IPS-18a (cell line): ENCODE results near the gene FGFBP1.

Experiments
- H3K27ac ChIP-seq: one replicate; pipeline ENCODE4 v1.5.1; 2013; ENCODE audit warnings: low read length
- H3K27me3 ChIP-seq: one replicate; pipeline ENCODE4 v1.6.1; 2013; ENCODE audit warnings: mild to moderate bottlenecking, low read length; ENCODE audit not compliant: control insufficient read depth, insufficient read depth
- H3K36me3 ChIP-seq: one replicate; pipeline ENCODE4 v1.6.1; 2013; ENCODE audit warnings: low read depth, low read length; ENCODE audit not compliant: control insufficient read depth
- H3K4me1 ChIP-seq: one replicate; pipeline ENCODE4 v1.6.1; 2013; ENCODE audit warnings: low read depth, low read length; ENCODE audit not compliant: control insufficient read depth
- H3K4me3 ChIP-seq: one replicate; pipeline ENCODE4 v1.5.1; 2013; ENCODE audit warnings: low read length
- H3K9ac ChIP-seq: one replicate; pipeline ENCODE4 v1.6.1; 2013; ENCODE audit warnings: mild to moderate bottlenecking, low read length, moderate library complexity
- H3K9me3 ChIP-seq: one replicate; pipeline ENCODE4 v1.6.1; 2013; ENCODE audit warnings: low read depth, low read length; ENCODE audit not compliant: control insufficient read depth

Gene FGFBP1

GRCh38 chr4:15963001-15963451 lies 24.5 kb upstream of the FGFBP1 start, which contains the start of gene FGFBP2:
Gene FGFBP2 (minus strand): TSS chr4:15963175. CDS start chr4:15963129, 46 bp downstream.
- Histone ChIP-seq H3K36me3 (no peaks in the 10 kb centered on the region), H3K27me3 (no peaks in the 10 kb centered on the region), H3K9ac (no peak within 1 kb of the TSS), H3K27ac (no peak within 1 kb of the TSS), H3K4me1 (peaks cover 3% of the 10 kb centered on the region), H3K9me3 (no peaks in the 10 kb centered on the region), H3K4me3 (no peak within 1 kb of the TSS)

- Histone ChIP-seq H3K36me3 (no peaks in the 10 kb centered on the region), H3K4me1 (peaks cover 6% of the 10 kb centered on the region), H3K4me3 (no peak overlapping the region), H3K27ac (no peak overlapping the region), H3K27me3 (no peaks in the 10 kb centered on the region), H3K9ac (no peak overlapping the region), H3K9me3 (no peaks in the 10 kb centered on the region)
Observed at GRCh38 chr4:15961781-15962510, 23.4 kb upstream of the FGFBP1 start.

- no peak overlapping the region for H3K9ac ChIP-seq
- no peaks in the 10 kb centered on the region for H3K36me3 ChIP-seq
- H3K9me3 ChIP-seq = no peaks in the 10 kb centered on the region
- no peak overlapping the region for H3K27ac ChIP-seq
- no peak overlapping the region for H3K4me3 ChIP-seq
- H3K4me1 ChIP-seq = peaks cover 6% of the 10 kb centered on the region
- no peaks in the 10 kb centered on the region for H3K27me3 ChIP-seq
Observed at GRCh38 chr4:15958562-15958961, 20.0 kb upstream of the FGFBP1 start.

- H3K36me3 ChIP-seq = no peaks in the 10 kb centered on the region
Observed at GRCh38 chr4:15956179-15956850, 17.8 kb upstream of the FGFBP1 start.

GRCh38 chr4:15955670-15956069 lies 17.1 kb upstream of the FGFBP1 start:
- H3K9me3 ChIP-seq = no peaks in the 10 kb centered on the region

More at GRCh38 chr4:15956179-15956850, 17.8 kb upstream of the FGFBP1 start:
- no peaks in the 10 kb centered on the region for H3K9me3 ChIP-seq
- H3K4me3 ChIP-seq = no peak overlapping the region
- peaks cover 6% of the 10 kb centered on the region for H3K4me1 ChIP-seq
- no peak overlapping the region for H3K9ac ChIP-seq
- H3K27me3 ChIP-seq = no peaks in the 10 kb centered on the region
- H3K27ac ChIP-seq = no peak overlapping the region

GRCh38 chr4:15953625-15954024 lies 15.1 kb upstream of the FGFBP1 start:
- Histone ChIP-seq H3K4me3 (no peak overlapping the region), H3K27me3 (no peaks in the 10 kb centered on the region), H3K9me3 (no peaks in the 10 kb centered on the region), H3K9ac (no peak overlapping the region), H3K36me3 (no peaks in the 10 kb centered on the region), H3K4me1 (peaks cover 6% of the 10 kb centered on the region), H3K27ac (no peak overlapping the region)

More at GRCh38 chr4:15955670-15956069, 17.1 kb upstream of the FGFBP1 start:
- no peaks in the 10 kb centered on the region for H3K36me3 ChIP-seq
- no peaks in the 10 kb centered on the region for H3K27me3 ChIP-seq
- no peak overlapping the region for H3K27ac ChIP-seq
- H3K4me3 ChIP-seq = no peak overlapping the region
- H3K4me1 ChIP-seq = peaks cover 6% of the 10 kb centered on the region
- H3K9ac ChIP-seq = no peak overlapping the region

- no peaks in the 10 kb centered on the region for H3K27me3 ChIP-seq
- H3K4me3 ChIP-seq = no peak overlapping the region
- no peak overlapping the region for H3K27ac ChIP-seq
- no peak overlapping the region for H3K9ac ChIP-seq
- H3K36me3 ChIP-seq = no peaks in the 10 kb centered on the region
- H3K4me1 ChIP-seq = no peaks in the 10 kb centered on the region
- no peaks in the 10 kb centered on the region for H3K9me3 ChIP-seq
Observed at GRCh38 chr4:15951781-15952180, 13.2 kb upstream of the FGFBP1 start.

GRCh38 chr4:15948826-15949225 lies 10.3 kb upstream of the FGFBP1 start:
- no peak overlapping the region for H3K27ac ChIP-seq
- no peaks in the 10 kb centered on the region for H3K9me3 ChIP-seq
- no peaks in the 10 kb centered on the region for H3K27me3 ChIP-seq
- H3K4me1 ChIP-seq = no peaks in the 10 kb centered on the region
- no peak overlapping the region for H3K9ac ChIP-seq
- H3K36me3 ChIP-seq = no peaks in the 10 kb centered on the region
- no peak overlapping the region for H3K4me3 ChIP-seq

GRCh38 chr4:15947684-15948083 lies 9.1 kb upstream of the FGFBP1 start:
- H3K27me3 ChIP-seq = no peaks in the 10 kb centered on the region
- no peaks in the 10 kb centered on the region for H3K4me1 ChIP-seq
- no peaks in the 10 kb centered on the region for H3K36me3 ChIP-seq
- no peak overlapping the region for H3K9ac ChIP-seq
- no peak overlapping the region for H3K4me3 ChIP-seq
- H3K9me3 ChIP-seq = no peaks in the 10 kb centered on the region
- no peak overlapping the region for H3K27ac ChIP-seq

- Histone ChIP-seq H3K9ac (no peak overlapping the region), H3K27ac (no peak overlapping the region), H3K9me3 (no peaks in the 10 kb centered on the region), H3K36me3 (no peaks in the 10 kb centered on the region), H3K27me3 (no peaks in the 10 kb centered on the region), H3K4me1 (no peaks in the 10 kb centered on the region), H3K4me3 (no peak overlapping the region)
Observed at GRCh38 chr4:15945516-15945915, 7.0 kb upstream of the FGFBP1 start.

GRCh38 chr4:15944895-15945294 lies 6.4 kb upstream of the FGFBP1 start:
- no peaks in the 10 kb centered on the region for H3K36me3 ChIP-seq
- H3K9ac ChIP-seq = no peak overlapping the region
- no peaks in the 10 kb centered on the region for H3K9me3 ChIP-seq
- H3K27ac ChIP-seq = no peak overlapping the region
- no peaks in the 10 kb centered on the region for H3K4me1 ChIP-seq
- H3K4me3 ChIP-seq = no peak overlapping the region
- no peaks in the 10 kb centered on the region for H3K27me3 ChIP-seq

GRCh38 chr4:15942283-15942682 lies 3.7 kb upstream of the FGFBP1 start:
- no peaks in the 10 kb centered on the region for H3K9me3 ChIP-seq
- H3K27ac ChIP-seq = no peak overlapping the region
- H3K36me3 ChIP-seq = no peaks in the 10 kb centered on the region
- no peak overlapping the region for H3K9ac ChIP-seq
- H3K27me3 ChIP-seq = no peaks in the 10 kb centered on the region
- no peaks in the 10 kb centered on the region for H3K4me1 ChIP-seq
- H3K4me3 ChIP-seq = no peak overlapping the region
